Measurements from ENCODE around the gene OGDH.
"Not testable (repeated sequence)": the region's sequence is repeated elsewhere in the genome, so short reads cannot be mapped to it uniquely, and the experiment has no call there.

The OGDH gene

DNA sequence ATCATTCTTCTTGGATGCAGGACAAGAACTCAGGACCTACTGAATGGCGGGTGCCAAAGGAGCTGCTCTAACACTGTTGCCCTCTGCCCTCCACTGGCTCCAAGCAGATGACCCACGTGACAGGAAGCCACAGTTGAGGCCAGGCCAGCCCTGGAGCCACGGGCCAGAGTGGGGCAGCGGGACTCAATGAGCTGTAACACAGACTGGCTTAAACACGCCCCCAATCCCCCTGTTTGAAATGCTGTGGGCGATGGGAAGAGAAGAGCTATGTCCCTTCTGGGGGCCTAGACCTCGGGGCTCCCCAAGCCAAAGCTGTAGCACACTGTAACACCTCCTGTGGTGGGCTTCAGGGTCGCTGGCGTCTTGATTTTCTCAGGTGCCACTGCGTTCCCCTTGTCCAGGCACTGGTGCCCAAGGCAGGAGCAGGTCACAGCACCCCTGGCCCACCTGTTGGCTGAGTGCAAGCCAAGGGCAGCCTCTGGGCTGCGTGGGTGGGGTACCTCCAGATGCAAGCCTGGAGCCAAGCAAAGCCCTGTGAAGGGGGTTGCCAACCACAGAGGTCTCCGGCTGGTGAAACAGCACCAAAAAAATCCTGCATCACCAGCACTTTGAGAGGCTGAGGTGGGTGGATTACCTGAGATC, 123.6 kb downstream of the OGDH start:
- H3K4me1 ChIP-seq (ENCODE audit: control insufficient read depth, insufficient read depth, low read depth, low read length), result peaks cover 6% of the 10 kb centered on the region
- no peak overlapping the region for H3K18ac ChIP-seq (ENCODE audit: low read depth in 1 of 2, low read length in 2 of 2)
- no peaks in the 10 kb centered on the region for H3K36me3 ChIP-seq (ENCODE audit: control insufficient read depth in 1 of 2, insufficient read depth in 2 of 2, low read depth in 1 of 2, low read length in 2 of 2)
- H2AK5ac ChIP-seq (ENCODE audit: low read length, severe bottlenecking), result peak overlapping the region; percentile 23
- no peak overlapping the region for H2BK120ac ChIP-seq (ENCODE audit: low read depth, low read length)
- no peak for DNase-seq
- H4K8ac ChIP-seq (ENCODE audit: low read length), result no peak overlapping the region
- H2BK5ac ChIP-seq (ENCODE audit: low read depth, low read length, poor library complexity, severe bottlenecking), result no peak overlapping the region
- H4K91ac ChIP-seq (ENCODE audit: low read length), result no peak overlapping the region
- H3K23ac ChIP-seq (ENCODE audit: low read length in 2 of 2), result no peak overlapping the region
- no peak overlapping the region for H3K27ac ChIP-seq (ENCODE audit: low read length, poor library complexity, severe bottlenecking)
- H2BK15ac ChIP-seq (ENCODE audit: low read depth, poor library complexity, severe bottlenecking), result no peak overlapping the region
- no peak overlapping the region for H3K14ac ChIP-seq (ENCODE audit: low read length in 2 of 2)
- no peaks in the 10 kb centered on the region for H3K9me3 ChIP-seq (ENCODE audit: control insufficient read depth, low read length)
- no peaks in the 10 kb centered on the region for H3K79me1 ChIP-seq (replicated peaks; ENCODE audit: low read length, poor library complexity, severe bottlenecking)
- no peak overlapping the region for H3K4me2 ChIP-seq (ENCODE audit: low read length, poor library complexity, severe bottlenecking)
- WGBS, result 94% methylated on average over 11 of the region's 12 CpGs
- no peak overlapping the region for H3K9ac ChIP-seq (ENCODE audit: low read length)
- no peak overlapping the region for H3K4me3 ChIP-seq (ENCODE audit: insufficient read depth in 1 of 2, low read depth in 1 of 2, low read length in 2 of 2)
- no peak overlapping the region for H2BK12ac ChIP-seq (ENCODE audit: low read length in 2 of 2)
- no peaks in the 10 kb centered on the region for H3K27me3 ChIP-seq (ENCODE audit: control insufficient read depth in 1 of 2, insufficient read depth in 1 of 2, low read length in 2 of 2)
- H3K4ac ChIP-seq (ENCODE audit: low read depth in 1 of 2, low read length in 2 of 2), result no peak overlapping the region
- no peak overlapping the region for H2AFZ ChIP-seq (ENCODE audit: low read depth, low read length)

DNA sequence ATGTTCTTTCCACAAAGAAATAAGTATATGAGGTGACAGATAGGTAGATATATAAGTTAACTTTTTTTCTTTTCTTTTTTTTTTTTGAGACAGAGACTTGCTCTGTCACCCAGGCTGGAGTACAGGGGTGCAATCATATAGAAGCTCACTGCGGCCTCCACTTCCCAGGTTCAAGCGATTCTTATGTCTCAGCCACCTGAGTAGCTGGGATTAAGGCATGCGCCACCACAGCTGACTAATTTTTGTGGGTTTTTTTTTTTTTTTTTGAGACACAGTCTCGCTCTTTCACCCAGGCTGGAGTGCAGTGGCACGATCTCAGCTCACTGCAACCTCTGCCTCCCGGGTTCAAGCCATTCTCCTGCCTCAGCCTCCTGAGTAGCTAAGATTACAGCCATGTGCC, 126.5 kb downstream of the OGDH start:
- 68% methylated on average over 6 of the region's 6 CpGs for WGBS
- not testable (repeated sequence) for H3K79me1 ChIP-seq (replicated peaks; ENCODE audit: low read length, poor library complexity, severe bottlenecking); H2AFZ ChIP-seq (ENCODE audit: low read depth, low read length); H3K27ac ChIP-seq (ENCODE audit: low read length, poor library complexity, severe bottlenecking); H3K9me3 ChIP-seq (ENCODE audit: control insufficient read depth, low read length); H2BK15ac ChIP-seq (ENCODE audit: low read depth, poor library complexity, severe bottlenecking); H2BK5ac ChIP-seq (ENCODE audit: low read depth, low read length, poor library complexity, severe bottlenecking); H2BK120ac ChIP-seq (ENCODE audit: low read depth, low read length); H3K23ac ChIP-seq (ENCODE audit: low read length in 2 of 2); H3K14ac ChIP-seq (ENCODE audit: low read length in 2 of 2); H3K9ac ChIP-seq (ENCODE audit: low read length); H4K91ac ChIP-seq (ENCODE audit: low read length); H3K18ac ChIP-seq (ENCODE audit: low read depth in 1 of 2, low read length in 2 of 2); H3K36me3 ChIP-seq (ENCODE audit: control insufficient read depth in 1 of 2, insufficient read depth in 2 of 2, low read depth in 1 of 2, low read length in 2 of 2); H3K4ac ChIP-seq (ENCODE audit: low read depth in 1 of 2, low read length in 2 of 2); H3K4me3 ChIP-seq (ENCODE audit: insufficient read depth in 1 of 2, low read depth in 1 of 2, low read length in 2 of 2); H2BK12ac ChIP-seq (ENCODE audit: low read length in 2 of 2); DNase-seq; H3K27me3 ChIP-seq (ENCODE audit: control insufficient read depth in 1 of 2, insufficient read depth in 1 of 2, low read length in 2 of 2); H3K4me2 ChIP-seq (ENCODE audit: low read length, poor library complexity, severe bottlenecking); H4K8ac ChIP-seq (ENCODE audit: low read length); H2AK5ac ChIP-seq (ENCODE audit: low read length, severe bottlenecking)
- peaks cover 15% of the 10 kb centered on the region for H3K4me1 ChIP-seq (ENCODE audit: control insufficient read depth, insufficient read depth, low read depth, low read length)

DNA sequence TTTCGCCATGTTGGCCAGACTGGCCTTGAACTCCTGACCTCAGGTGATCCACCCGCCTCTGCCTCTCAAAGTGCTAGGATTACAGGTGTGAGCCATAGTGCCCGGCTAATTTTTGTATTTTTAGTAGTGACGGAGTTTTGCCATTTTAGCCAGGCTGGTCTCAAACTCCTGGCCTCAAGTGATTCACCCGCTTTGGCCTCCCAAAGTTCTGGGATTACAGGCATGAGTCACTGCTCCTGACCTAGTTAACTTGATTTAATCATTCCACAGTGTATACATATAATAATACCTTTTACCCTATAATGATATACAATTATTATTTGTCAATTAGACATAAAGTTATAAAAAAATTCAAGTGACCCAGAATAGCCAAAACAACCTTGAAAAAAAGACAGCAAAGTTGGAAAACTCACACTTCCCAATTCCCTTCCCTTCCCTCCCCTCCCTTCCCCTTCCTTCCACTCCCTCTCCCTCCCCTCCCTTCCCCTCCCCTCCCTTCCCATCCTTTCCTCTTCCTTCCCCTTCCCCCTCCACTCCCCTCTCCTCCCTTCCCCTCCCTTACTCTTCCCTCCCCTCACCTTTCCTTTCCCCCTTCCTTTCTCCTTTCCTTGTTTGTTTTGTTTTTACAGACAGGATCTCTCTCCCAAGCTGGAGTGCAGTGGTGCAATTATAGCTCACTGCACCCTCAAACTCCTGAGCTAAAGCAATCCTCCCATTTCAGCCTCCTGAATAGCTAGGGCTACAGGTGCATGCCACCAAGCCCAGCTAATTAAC, 127.5 kb downstream of the OGDH start:
- Histone ChIP-seq H3K9me3 (ENCODE audit: control insufficient read depth, low read length) (no peaks in the 10 kb centered on the region), H2AK5ac (ENCODE audit: low read length, severe bottlenecking) (peak overlapping the region; percentile 81), H3K4me2 (ENCODE audit: low read length, poor library complexity, severe bottlenecking) (no peak overlapping the region), H3K27me3 (ENCODE audit: control insufficient read depth in 1 of 2, insufficient read depth in 1 of 2, low read length in 2 of 2) (no peaks in the 10 kb centered on the region), H2BK15ac (ENCODE audit: low read depth, poor library complexity, severe bottlenecking) (no peak overlapping the region), H3K4me1 (ENCODE audit: control insufficient read depth, insufficient read depth, low read depth, low read length) (peaks cover 19% of the 10 kb centered on the region), H3K23ac (ENCODE audit: low read length in 2 of 2) (no peak overlapping the region), H3K79me1 (replicated peaks; ENCODE audit: low read length, poor library complexity, severe bottlenecking) (no peaks in the 10 kb centered on the region), H3K18ac (ENCODE audit: low read depth in 1 of 2, low read length in 2 of 2) (peak overlapping the region in 1 of 2 experiments; percentile 2), H2AFZ (ENCODE audit: low read depth, low read length) (no peak overlapping the region), H2BK5ac (ENCODE audit: low read depth, low read length, poor library complexity, severe bottlenecking) (no peak overlapping the region), H3K27ac (ENCODE audit: low read length, poor library complexity, severe bottlenecking) (peak overlapping the region; percentile 99), H3K9ac (ENCODE audit: low read length) (no peak overlapping the region), H3K4ac (ENCODE audit: low read depth in 1 of 2, low read length in 2 of 2) (peak overlapping the region in 1 of 2 experiments; percentile 37), H4K8ac (ENCODE audit: low read length) (no peak overlapping the region), H3K4me3 (ENCODE audit: insufficient read depth in 1 of 2, low read depth in 1 of 2, low read length in 2 of 2) (no peak overlapping the region), H3K14ac (ENCODE audit: low read length in 2 of 2) (no peak overlapping the region), H3K36me3 (ENCODE audit: control insufficient read depth in 1 of 2, insufficient read depth in 2 of 2, low read depth in 1 of 2, low read length in 2 of 2) (no peaks in the 10 kb centered on the region), H4K91ac (ENCODE audit: low read length) (no peak overlapping the region), H2BK120ac (ENCODE audit: low read depth, low read length) (peak overlapping the region; percentile 42), H2BK12ac (ENCODE audit: low read length in 2 of 2) (no peak overlapping the region)
- DNase-seq, result peak; percentile 79
- 19% methylated on average over 5 of the region's 5 CpGs for WGBS

GRCh38 chr7:44735403-44736165, 129.2 kb downstream of the OGDH start:
- H3K36me3 ChIP-seq (ENCODE audit: control insufficient read depth in 1 of 2, insufficient read depth in 2 of 2, low read depth in 1 of 2, low read length in 2 of 2), result no peaks in the 10 kb centered on the region
- H3K4me3 ChIP-seq (ENCODE audit: insufficient read depth in 1 of 2, low read depth in 1 of 2, low read length in 2 of 2), result peak overlapping the region in 1 of 2 experiments; percentile 22
- no peak overlapping the region for H2AK5ac ChIP-seq (ENCODE audit: low read length, severe bottlenecking)
- H2BK15ac ChIP-seq (ENCODE audit: low read depth, poor library complexity, severe bottlenecking), result no peak overlapping the region
- H2BK12ac ChIP-seq (ENCODE audit: low read length in 2 of 2), result peak overlapping the region in 1 of 2 experiments; percentile 92
- H3K14ac ChIP-seq (ENCODE audit: low read length in 2 of 2), result no peak overlapping the region
- no peak overlapping the region for H2AFZ ChIP-seq (ENCODE audit: low read depth, low read length)
- peak overlapping the region; percentile 72 for H3K9ac ChIP-seq (ENCODE audit: low read length)
- H3K4me2 ChIP-seq (ENCODE audit: low read length, poor library complexity, severe bottlenecking), result peak overlapping the region; percentile 32
- H3K79me1 ChIP-seq (replicated peaks; ENCODE audit: low read length, poor library complexity, severe bottlenecking), result no peaks in the 10 kb centered on the region
- H3K4ac ChIP-seq (ENCODE audit: low read depth in 1 of 2, low read length in 2 of 2), result no peak overlapping the region
- peak overlapping the region; percentile 44 to 49 for H3K18ac ChIP-seq (ENCODE audit: low read depth in 1 of 2, low read length in 2 of 2)
- 100% methylated on average over 1 of the region's 5 CpGs for WGBS
- H4K91ac ChIP-seq (ENCODE audit: low read length), result no peak overlapping the region
- H3K4me1 ChIP-seq (ENCODE audit: control insufficient read depth, insufficient read depth, low read depth, low read length), result peaks cover 18% of the 10 kb centered on the region
- peak; percentile 99 for DNase-seq
- no peak overlapping the region for H3K23ac ChIP-seq (ENCODE audit: low read length in 2 of 2)
- peak overlapping the region; percentile 44 for H2BK120ac ChIP-seq (ENCODE audit: low read depth, low read length)
- no peaks in the 10 kb centered on the region for H3K27me3 ChIP-seq (ENCODE audit: control insufficient read depth in 1 of 2, insufficient read depth in 1 of 2, low read length in 2 of 2)
- peak overlapping the region; percentile 99 for H3K27ac ChIP-seq (ENCODE audit: low read length, poor library complexity, severe bottlenecking)
- H4K8ac ChIP-seq (ENCODE audit: low read length), result no peak overlapping the region
- peak overlapping the region; percentile 90 for H2BK5ac ChIP-seq (ENCODE audit: low read depth, low read length, poor library complexity, severe bottlenecking)
- no peaks in the 10 kb centered on the region for H3K9me3 ChIP-seq (ENCODE audit: control insufficient read depth, low read length)

All from mesenchymal stem cell (in vitro differentiated cells and primary cell).